IPS-20b (cell line): Measurements from ENCODE around the gene DGKI.

Experiments
- H3K27ac ChIP-seq: one replicate; pipeline ENCODE4 v1.5.1; 2013; ENCODE audit warnings: low read length
- H3K27me3 ChIP-seq: 2 replicates; pipeline ENCODE4 v1.6.1; 2013; ENCODE audit warnings: mild to moderate bottlenecking, low read length, inconsistent platforms; ENCODE audit not compliant: insufficient read depth
- H3K36me3 ChIP-seq: 2 replicates; pipeline ENCODE4 v1.6.1; 2013; ENCODE audit warnings: low read depth, mild to moderate bottlenecking, inconsistent platforms, low read length, moderate library complexity; ENCODE audit not compliant: insufficient read depth
- H3K4me1 ChIP-seq: 2 replicates; pipeline ENCODE4 v1.6.1; 2013; ENCODE audit warnings: mild to moderate bottlenecking, control low read depth, inconsistent platforms, low read length, moderate library complexity; ENCODE audit not compliant: insufficient read depth
- H3K4me3 ChIP-seq: 2 replicates; pipeline ENCODE4 v1.5.1; 2013; ENCODE audit warnings: mild to moderate bottlenecking, low read length, inconsistent platforms
- H3K9ac ChIP-seq: 2 replicates; pipeline ENCODE4 v1.6.1; 2013; ENCODE audit warnings: low read depth, mild to moderate bottlenecking, inconsistent platforms, low read length, moderate library complexity
- H3K9me3 ChIP-seq: 2 replicates; pipeline ENCODE4 v1.6.1; 2013; ENCODE audit warnings: mild to moderate bottlenecking, low read depth, low read length, inconsistent platforms; ENCODE audit not compliant: insufficient read depth

The DGKI gene

DNA sequence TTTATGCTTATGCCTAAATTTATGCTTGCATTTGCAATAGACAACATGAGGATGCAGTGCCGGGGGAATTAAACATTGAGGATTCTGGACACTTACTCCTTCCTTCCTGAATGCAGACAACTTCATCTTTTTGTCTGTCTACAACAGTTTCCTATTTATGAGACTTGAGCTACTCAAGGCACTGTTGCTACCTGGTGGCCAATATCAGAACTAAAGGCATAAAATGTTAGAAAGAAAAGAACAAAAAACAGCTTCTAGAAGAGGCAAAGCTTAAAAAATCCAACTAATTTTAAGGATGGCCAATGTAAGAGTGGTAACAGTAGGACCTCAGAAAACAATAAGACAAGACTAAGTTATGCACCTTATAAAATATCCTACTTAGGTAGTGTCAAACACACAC is 358.7 kb downstream of the DGKI start:
- Histone ChIP-seq H3K4me1 (0 out of 2 replicates have a peak, but pooled peaks cover 3% of the 10 kb centered on the region), H3K9me3 (no peaks in the 10 kb centered on the region), H3K27ac (no peak overlapping the region), H3K4me3 (no peak overlapping the region), H3K27me3 (no peaks in the 10 kb centered on the region), H3K9ac (no peak overlapping the region), H3K36me3 (no peaks in the 10 kb centered on the region)

DNA sequence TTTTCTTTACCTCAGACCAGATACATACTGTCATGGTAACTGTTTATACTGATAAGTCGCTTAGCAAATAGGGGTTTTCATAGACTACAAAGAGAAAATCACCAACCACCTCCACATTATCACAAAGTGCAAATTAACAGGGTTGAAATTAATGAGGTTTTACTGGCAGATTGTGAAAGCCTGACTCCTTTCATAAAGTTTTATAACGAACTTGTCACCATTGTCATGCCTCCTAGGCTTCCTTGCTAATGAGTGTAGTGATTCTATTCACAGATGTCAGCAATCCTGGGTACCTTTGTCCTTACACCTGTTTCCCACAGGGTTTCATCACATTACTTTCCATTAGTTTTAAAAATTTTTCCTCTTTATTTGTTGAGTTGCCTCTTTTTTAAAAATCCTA is 361.0 kb downstream of the DGKI start:
- no peak overlapping the region for H3K4me3 ChIP-seq
- H3K27me3 ChIP-seq = no peaks in the 10 kb centered on the region
- no peak overlapping the region for H3K27ac ChIP-seq
- H3K9ac ChIP-seq = no peak overlapping the region
- H3K4me1 ChIP-seq = 0 out of 2 replicates have a peak, but pooled peaks cover 3% of the 10 kb centered on the region
- no peaks in the 10 kb centered on the region for H3K36me3 ChIP-seq
- H3K9me3 ChIP-seq = no peaks in the 10 kb centered on the region

DNA sequence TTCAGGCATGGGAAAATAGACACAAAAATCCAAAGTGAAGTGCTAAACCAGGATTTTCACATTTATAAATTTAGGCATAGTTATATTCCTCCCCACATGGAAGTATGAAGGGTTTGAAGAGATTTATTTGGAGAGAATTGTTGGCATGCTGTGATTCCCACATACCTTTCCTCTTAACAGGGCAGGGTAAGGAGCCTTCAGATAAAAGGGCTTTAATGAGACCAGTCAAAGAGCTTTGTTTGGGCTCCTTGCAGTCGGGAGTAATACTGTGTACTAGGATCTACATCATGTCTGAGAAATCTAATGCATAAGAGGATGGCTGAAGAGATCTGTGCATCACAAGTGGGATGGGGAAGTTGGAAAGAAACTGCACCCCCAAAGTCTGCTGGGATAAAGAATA is 362.4 kb downstream of the DGKI start:
- Histone ChIP-seq H3K4me3 (no peak overlapping the region), H3K36me3 (no peaks in the 10 kb centered on the region), H3K9ac (no peak overlapping the region), H3K4me1 (0 out of 2 replicates have a peak, but pooled peaks cover 3% of the 10 kb centered on the region), H3K9me3 (no peaks in the 10 kb centered on the region), H3K27me3 (no peaks in the 10 kb centered on the region), H3K27ac (no peak overlapping the region)

DNA sequence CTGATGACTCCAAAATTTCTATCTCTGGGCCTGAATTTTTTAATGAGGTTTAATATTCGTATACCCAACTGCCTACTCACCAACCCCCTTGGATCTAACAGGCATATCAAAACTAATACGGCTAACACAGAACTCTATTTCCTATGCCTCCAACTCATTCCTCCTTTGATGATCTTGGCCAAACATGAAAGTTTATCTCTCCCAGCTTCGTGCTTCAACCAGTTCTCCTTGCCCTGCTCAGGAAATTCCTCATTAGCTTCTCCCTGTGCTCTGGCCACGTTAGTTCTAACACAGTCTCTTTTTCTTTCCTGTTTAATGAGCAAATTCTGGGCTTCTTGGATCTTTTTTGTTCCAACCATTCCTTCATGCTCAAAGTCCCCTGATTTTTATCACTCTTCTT is 364.3 kb downstream of the DGKI start:
- 0 out of 2 replicates have a peak, but pooled peaks cover 3% of the 10 kb centered on the region for H3K4me1 ChIP-seq
- H3K9me3 ChIP-seq = no peaks in the 10 kb centered on the region
- H3K9ac ChIP-seq = no peak overlapping the region
- no peaks in the 10 kb centered on the region for H3K36me3 ChIP-seq
- H3K4me3 ChIP-seq = no peak overlapping the region
- no peak overlapping the region for H3K27ac ChIP-seq
- H3K27me3 ChIP-seq = no peaks in the 10 kb centered on the region

DNA sequence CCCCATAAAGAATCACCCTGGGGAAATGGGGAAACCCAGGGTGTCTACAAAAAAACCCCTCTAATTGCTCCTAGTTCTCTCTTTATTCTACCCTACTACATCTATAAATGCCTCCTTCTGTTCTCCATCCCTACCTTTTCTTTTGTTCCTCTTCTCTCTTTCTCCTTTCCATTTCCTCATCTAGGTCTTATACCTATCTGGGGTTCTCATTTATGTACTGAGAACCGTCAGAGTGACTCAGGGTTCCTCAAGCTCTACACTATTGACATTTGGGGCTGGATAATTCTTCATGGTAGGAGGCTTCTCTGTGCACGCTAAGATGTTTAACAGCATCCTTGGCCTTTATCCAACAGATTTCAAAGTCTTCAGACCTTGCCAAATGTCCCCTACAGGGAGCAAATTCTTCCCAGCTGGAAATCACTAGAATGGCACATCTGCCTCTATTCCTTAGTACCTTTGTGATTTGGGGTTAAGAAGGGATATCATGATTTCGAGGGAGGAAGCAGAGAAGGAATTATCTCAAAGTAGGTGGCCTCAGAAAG is 365.9 kb downstream of the DGKI start:
- H3K27ac ChIP-seq = no peak overlapping the region
- no peak overlapping the region for H3K4me3 ChIP-seq
- 0 out of 2 replicates have a peak, but pooled peaks cover 2% of the 10 kb centered on the region for H3K4me1 ChIP-seq
- H3K9ac ChIP-seq = no peak overlapping the region
- no peaks in the 10 kb centered on the region for H3K36me3 ChIP-seq
- no peaks in the 10 kb centered on the region for H3K27me3 ChIP-seq
- H3K9me3 ChIP-seq = no peaks in the 10 kb centered on the region

DNA sequence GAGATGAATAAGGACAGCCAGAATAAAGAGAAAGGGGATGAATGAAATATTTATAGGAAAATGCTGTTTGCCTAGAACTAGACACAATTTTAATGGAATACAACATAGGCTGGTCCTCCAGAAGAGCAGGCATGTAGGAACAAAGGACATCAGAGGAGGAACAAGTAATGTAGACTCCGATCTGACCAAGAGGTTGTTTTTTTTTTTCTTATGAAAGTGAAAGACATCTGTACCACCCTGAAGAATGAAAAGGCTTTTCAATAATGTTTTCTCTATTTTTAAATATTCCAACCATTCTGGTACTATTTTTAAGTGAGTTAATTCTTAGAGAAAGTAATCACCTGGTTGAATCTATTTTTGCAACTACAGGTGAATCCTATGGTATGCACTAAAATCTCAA is 366.4 kb downstream of the DGKI start:
- Histone ChIP-seq H3K4me1 (no peaks in the 10 kb centered on the region), H3K9ac (no peak overlapping the region), H3K4me3 (no peak overlapping the region), H3K27ac (no peak overlapping the region), H3K27me3 (no peaks in the 10 kb centered on the region), H3K9me3 (no peaks in the 10 kb centered on the region), H3K36me3 (no peaks in the 10 kb centered on the region)

DNA sequence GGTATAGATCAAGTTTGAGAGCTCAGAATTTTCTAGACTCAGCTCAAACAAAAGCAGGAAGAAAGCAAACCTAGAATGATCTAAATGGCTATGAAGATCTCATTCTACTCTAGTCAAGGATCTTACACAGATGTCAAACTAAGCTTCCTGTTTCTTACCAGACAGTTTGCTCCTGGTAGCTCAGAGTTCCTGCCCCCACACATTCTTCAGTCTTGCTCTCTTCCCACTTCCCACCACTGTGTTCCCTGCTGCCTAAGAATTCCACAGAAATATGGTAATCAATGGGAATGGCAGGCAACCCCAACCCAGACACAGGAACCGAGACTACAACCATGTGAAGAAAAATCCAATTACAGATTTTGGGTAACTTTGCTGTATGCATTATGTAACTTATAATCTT is 369.8 kb downstream of the DGKI start:
- Histone ChIP-seq H3K9ac (no peak overlapping the region), H3K9me3 (no peaks in the 10 kb centered on the region), H3K4me3 (no peak overlapping the region), H3K36me3 (no peaks in the 10 kb centered on the region), H3K4me1 (peaks cover 4% of the 10 kb centered on the region; the same call in 1 of the 2 replicates), H3K27me3 (no peaks in the 10 kb centered on the region), H3K27ac (no peak overlapping the region)

DNA sequence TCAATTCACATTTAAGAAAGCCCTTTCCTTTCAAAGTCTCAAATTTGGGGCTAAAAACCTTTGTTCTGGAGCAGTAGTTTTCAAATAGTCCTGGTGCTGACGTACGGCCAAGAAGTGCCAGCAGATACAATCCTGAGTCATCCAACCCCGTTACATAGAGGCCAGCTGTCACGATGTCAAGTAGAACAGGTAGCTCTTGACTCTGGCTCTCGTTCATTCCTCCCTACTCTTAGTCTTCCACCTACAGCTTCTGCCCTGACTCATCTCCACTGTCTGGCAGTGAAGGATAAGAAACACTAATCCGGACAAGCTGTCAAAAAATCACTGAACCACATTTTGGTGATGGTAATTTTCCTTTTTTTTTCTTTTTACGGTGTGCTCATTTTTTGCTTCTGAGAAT is 370.8 kb downstream of the DGKI start:
- no peaks in the 10 kb centered on the region for H3K9me3 ChIP-seq
- no peaks in the 10 kb centered on the region for H3K36me3 ChIP-seq
- no peak overlapping the region for H3K27ac ChIP-seq
- no peak overlapping the region for H3K4me3 ChIP-seq
- H3K4me1 ChIP-seq = peaks cover 4% of the 10 kb centered on the region; the same call in 1 of the 2 replicates
- H3K9ac ChIP-seq = no peak overlapping the region
- no peaks in the 10 kb centered on the region for H3K27me3 ChIP-seq

DNA sequence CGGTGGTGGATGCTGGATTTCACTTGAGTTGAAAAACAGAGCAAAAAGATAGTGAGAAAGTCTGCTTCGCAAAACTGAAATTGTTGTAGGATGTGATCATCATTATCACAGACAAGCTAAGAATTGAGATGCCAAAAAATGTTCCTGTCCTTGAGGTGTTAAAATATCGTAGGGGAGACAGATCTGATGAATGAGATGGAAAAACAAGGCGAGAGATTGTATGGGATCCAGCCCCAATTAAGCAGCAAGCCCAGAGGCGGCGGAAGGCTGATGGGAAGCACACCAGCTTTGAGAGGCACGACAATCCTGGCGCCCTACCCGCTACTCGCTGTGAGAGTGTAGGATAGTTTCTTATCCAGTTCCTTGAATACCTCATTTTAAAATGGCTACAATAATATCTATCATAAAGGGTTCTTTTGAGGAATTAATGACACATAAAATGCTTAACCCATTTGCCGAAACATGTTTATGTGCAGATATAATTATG is 372.2 kb downstream of the DGKI start:
- H3K27me3 ChIP-seq = no peaks in the 10 kb centered on the region
- peaks cover 4% of the 10 kb centered on the region; the same call in 1 of the 2 replicates for H3K4me1 ChIP-seq
- no peak overlapping the region for H3K27ac ChIP-seq
- H3K9ac ChIP-seq = no peak overlapping the region
- no peaks in the 10 kb centered on the region for H3K9me3 ChIP-seq
- H3K4me3 ChIP-seq = no peak overlapping the region
- no peaks in the 10 kb centered on the region for H3K36me3 ChIP-seq

DNA sequence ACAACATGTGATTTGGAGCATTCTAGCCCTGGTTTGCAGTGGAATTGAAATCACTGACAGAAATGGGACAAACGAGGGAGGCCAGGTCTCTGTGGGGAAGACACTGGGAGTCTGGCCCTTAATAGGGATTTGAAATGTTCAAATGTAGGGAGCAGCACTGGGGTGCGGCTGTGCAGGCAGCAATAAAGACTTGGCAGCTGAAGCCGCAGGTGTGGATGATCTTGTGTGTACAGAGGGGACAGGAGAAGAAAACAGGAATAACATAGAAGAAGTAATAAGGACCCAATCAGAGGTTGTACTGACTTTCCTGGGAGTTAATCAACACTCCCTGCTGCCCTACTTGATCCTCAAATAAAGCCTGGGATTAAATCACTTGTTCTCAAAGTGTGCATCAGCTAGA is 375.6 kb downstream of the DGKI start:
- no peaks in the 10 kb centered on the region for H3K9me3 ChIP-seq
- H3K9ac ChIP-seq = no peak overlapping the region
- H3K4me3 ChIP-seq = no peak overlapping the region

DNA sequence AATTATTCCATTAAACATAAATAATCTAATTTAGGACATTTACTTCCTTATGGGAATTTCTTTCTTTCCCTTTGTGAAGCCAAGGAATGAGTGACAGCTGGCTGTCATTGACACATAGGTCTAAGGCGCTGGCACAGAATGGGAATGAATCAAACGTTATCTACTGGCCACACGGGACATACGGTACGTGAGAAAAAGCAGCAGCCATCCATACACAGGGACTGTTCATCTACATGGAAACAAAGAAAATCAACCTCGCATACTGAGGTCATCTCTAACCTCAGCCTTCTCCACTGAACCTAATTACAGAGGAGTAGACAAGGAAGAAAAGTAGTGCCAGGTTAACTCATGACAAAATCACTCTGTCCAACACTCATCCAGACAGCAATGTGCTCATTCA is 376.9 kb downstream of the DGKI start:
- Histone ChIP-seq H3K27me3 (no peaks in the 10 kb centered on the region), H3K27ac (no peak overlapping the region)

More for the DNA sequence above, 375.6 kb downstream of the DGKI start:
- peaks cover 4% of the 10 kb centered on the region; the same call in 1 of the 2 replicates for H3K4me1 ChIP-seq
- H3K27ac ChIP-seq = no peak overlapping the region
- H3K36me3 ChIP-seq = no peaks in the 10 kb centered on the region
- no peaks in the 10 kb centered on the region for H3K27me3 ChIP-seq

DNA sequence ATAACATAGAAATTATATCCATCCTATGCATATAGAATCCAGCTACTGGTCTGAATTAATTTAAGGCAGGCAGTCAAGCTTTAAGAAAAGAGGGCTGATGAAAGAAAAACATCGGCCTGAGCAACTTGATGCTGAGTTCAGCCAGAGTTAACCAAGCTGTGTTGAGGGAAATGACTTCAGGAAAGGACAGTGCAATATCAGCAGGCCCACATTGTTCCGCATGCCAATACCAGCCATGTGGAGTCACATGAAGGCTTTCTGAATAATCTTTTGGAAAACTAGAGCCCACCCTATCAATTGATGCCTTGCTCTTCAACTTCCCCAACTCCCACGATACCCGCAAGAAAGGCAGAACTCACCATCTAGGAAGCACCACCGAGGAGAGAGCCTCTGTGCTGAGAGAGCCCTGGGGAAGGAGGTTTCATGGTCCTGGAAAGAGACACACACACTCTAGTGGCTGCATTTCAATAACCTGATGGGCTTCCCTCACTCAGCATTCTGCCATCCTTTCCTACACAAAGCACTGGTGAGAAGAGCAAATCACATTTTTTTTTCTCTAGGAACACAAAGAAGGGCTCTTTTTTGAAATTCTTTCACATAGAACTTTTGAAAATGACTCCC is 377.5 kb downstream of the DGKI start:
- Histone ChIP-seq H3K27ac (no peak overlapping the region), H3K4me1 (peaks cover 4% of the 10 kb centered on the region; the same call in 1 of the 2 replicates), H3K9ac (no peak overlapping the region), H3K27me3 (no peaks in the 10 kb centered on the region), H3K36me3 (no peaks in the 10 kb centered on the region; the same call in 1 of the 2 replicates), H3K9me3 (no peaks in the 10 kb centered on the region), H3K4me3 (no peak overlapping the region)

More for the DNA sequence above, 376.9 kb downstream of the DGKI start:
- Histone ChIP-seq H3K4me1 (peaks cover 4% of the 10 kb centered on the region; the same call in 1 of the 2 replicates), H3K9ac (no peak overlapping the region), H3K9me3 (no peaks in the 10 kb centered on the region), H3K4me3 (no peak overlapping the region), H3K36me3 (no peaks in the 10 kb centered on the region; the same call in 1 of the 2 replicates)
